ENCODE data around the gene TARBP1. TPM values are rescaled to one million over a fixed set of nuclear protein-coding genes. Genes with fewer than 3 reads are reported as not detected.

TARBP1 gene
- total and polyA plus RNA-seq, 12 donors = 9.2 to 79.7 (median 14.4) TPM

DNA sequence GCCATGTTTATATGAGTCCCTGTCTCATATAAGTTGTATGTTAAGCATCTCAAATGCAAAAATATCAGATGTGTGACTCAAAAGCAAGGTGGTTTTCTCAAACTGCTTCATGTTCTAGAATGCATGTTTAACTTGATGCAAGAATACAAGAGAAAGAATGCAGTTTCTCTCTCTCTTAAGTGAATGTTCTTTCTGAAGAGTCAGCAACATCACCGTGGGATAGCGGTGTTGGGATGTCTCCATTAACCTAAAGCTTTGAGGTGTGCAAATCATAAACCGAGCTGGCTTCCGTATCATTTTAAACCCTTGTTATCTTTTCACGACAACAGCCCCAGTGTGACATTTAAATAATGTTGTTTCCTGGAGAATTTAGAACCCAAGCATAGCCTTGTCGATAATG, 48.4 kb upstream of the TARBP1 start:
- TF ChIP-seq, protein P1, sequence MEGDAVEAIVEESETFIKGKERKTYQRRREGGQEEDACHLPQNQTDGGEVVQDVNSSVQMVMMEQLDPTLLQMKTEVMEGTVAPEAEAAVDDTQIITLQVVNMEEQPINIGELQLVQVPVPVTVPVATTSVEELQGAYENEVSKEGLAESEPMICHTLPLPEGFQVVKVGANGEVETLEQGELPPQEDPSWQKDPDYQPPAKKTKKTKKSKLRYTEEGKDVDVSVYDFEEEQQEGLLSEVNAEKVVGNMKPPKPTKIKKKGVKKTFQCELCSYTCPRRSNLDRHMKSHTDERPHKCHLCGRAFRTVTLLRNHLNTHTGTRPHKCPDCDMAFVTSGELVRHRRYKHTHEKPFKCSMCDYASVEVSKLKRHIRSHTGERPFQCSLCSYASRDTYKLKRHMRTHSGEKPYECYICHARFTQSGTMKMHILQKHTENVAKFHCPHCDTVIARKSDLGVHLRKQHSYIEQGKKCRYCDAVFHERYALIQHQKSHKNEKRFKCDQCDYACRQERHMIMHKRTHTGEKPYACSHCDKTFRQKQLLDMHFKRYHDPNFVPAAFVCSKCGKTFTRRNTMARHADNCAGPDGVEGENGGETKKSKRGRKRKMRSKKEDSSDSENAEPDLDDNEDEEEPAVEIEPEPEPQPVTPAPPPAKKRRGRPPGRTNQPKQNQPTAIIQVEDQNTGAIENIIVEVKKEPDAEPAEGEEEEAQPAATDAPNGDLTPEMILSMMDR (IDR thresholded peaks at IDR 0.05) = no peak
- no peak for TF ChIP-seq POLR2A (IDR thresholded peaks at IDR 0.05)
- H3K4me1 ChIP-seq (replicated peaks in 1 of 2) = peaks cover 21 to 49% of the 10 kb centered on the region in 2 donors
- no peak overlapping the region for H3K27ac ChIP-seq
- no peaks in the 10 kb centered on the region for H3K27me3 ChIP-seq
- H3K4me3 ChIP-seq = no peak overlapping the region
- intact Hi-C loops (cut with DNase I) = no loop called here
- WGBS, 4 donors = 83 to 92% (median 86%) methylated on average over 6 of the region's 6 CpGs
- H3K9me3 ChIP-seq (replicated peaks in 1 of 3) = no peaks in the 10 kb centered on the region
- no peak for DNase-seq
- H3K36me3 ChIP-seq (replicated peaks in 1 of 2) = no peaks in the 10 kb centered on the region

GRCh38 chr1:234526922-234527321, 47.9 kb upstream of the TARBP1 start:
- DNase-seq = no peak
- Histone ChIP-seq H3K4me1 (replicated peaks in 1 of 2) (peaks cover 17 to 48% of the 10 kb centered on the region in 2 donors), H3K36me3 (replicated peaks in 1 of 2) (no peaks in the 10 kb centered on the region), H3K27me3 (no peaks in the 10 kb centered on the region), H3K9me3 (replicated peaks in 1 of 3) (no peaks in the 10 kb centered on the region), H3K27ac (no peak overlapping the region), H3K4me3 (no peak overlapping the region)
- WGBS, 4 donors = 57 to 90% (median 73%) methylated on average over 3 of the region's 3 CpGs
- intact Hi-C loops (cut with DNase I) = no loop called here
- TF ChIP-seq POLR2A (IDR thresholded peaks at IDR 0.05) = no peak
- TF ChIP-seq, protein P1 (IDR thresholded peaks at IDR 0.05) = no peak

DNA sequence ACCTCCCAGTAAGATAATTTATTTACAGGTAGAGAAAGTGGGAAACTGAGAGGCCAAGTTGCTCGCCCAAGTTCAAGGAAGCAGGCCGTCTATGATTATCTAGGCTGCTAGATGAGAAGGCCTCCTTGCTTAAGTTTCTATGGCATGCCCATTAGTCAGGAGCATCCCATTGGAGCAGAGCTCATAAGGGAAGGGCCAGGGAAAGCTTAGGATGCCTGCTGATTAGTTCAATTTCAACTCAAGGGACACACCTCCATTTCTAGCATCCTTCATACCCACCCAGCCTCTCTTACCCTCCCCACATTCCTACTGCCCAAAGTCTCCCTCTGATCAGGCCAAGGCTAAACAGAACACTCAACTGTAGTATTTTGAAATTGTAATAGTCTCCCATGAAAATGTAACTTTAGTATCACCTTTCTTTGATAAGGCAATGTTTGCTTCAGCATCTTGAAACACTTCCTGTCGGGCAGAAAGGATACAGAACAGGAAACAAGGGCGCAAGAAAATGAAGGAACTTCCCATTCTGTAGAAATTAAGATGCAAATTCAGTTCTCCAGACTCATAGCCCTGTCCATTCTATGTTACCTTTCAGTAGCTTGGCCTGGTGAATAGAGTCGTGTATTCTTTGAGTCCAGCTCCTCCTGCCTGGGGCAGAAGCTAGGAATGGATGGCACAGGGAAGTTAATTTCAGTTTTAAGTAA, 46.3 kb upstream of the TARBP1 start:
- Histone ChIP-seq H3K36me3 (replicated peaks in 1 of 2) (no peaks in the 10 kb centered on the region), H3K4me1 (replicated peaks in 1 of 2) (peaks cover 6 to 38% of the 10 kb centered on the region in 2 donors), H3K9me3 (replicated peaks in 1 of 3) (no peaks in the 10 kb centered on the region), H3K27me3 (no peaks in the 10 kb centered on the region), H3K27ac (no peak overlapping the region), H3K4me3 (no peak overlapping the region)
- no peak for DNase-seq
- TF ChIP-seq, protein P1 (IDR thresholded peaks at IDR 0.05) = no peak
- no peak for TF ChIP-seq POLR2A (IDR thresholded peaks at IDR 0.05)
- intact Hi-C loops (cut with DNase I) = no loop called here
- WGBS, 4 donors = 78 to 83% (median 80%) methylated on average over 5 of the region's 5 CpGs

GRCh38 chr1:234521836-234522235, 42.9 kb upstream of the TARBP1 start:
- Histone ChIP-seq H3K36me3 (replicated peaks in 1 of 2) (no peaks in the 10 kb centered on the region), H3K4me3 (no peak overlapping the region), H3K4me1 (replicated peaks in 1 of 2) (peaks cover 6 to 17% of the 10 kb centered on the region in 2 donors), H3K9me3 (replicated peaks in 1 of 3) (no peaks in the 10 kb centered on the region), H3K27me3 (no peaks in the 10 kb centered on the region), H3K27ac (peak overlapping the region in 1 of 5 donors; percentile 13)
- no peak for DNase-seq
- no peak for TF ChIP-seq POLR2A (IDR thresholded peaks at IDR 0.05)
- TF ChIP-seq, protein P1 (IDR thresholded peaks at IDR 0.05) = no peak
- intact Hi-C loops (cut with DNase I) = no loop called here
- WGBS, 4 donors = 94 to 97% (median 95%) methylated on average over 5 of the region's 5 CpGs

Measured in adrenal gland (tissue), 12 donors.